HCT116 (cell line): ENCODE results near the gene ADPRS. TPM values are rescaled to one million over a fixed set of nuclear protein-coding genes. Genes with fewer than 3 reads are reported as not detected.

ENCODE experiments used
- ATAC-seq: fragments of 200-7000 bp; cut with Tn5 transposase; 2 replicates; pipeline ENCODE4 v1.9.1; 2020; ENCODE audit warnings: mild to moderate bottlenecking, moderate library complexity
- BruUV-seq: library from RNA; stranded (reverse); fragments of 400-500 nt; replicated peaks from 2 replicates; lab custom pipeline; 2021; lab: Mats Ljungman, UMichigan
- CTCF ChIA-PET: fragments of 300-600 bp; sonication (Branson Sonifier 250); formaldehyde crosslinking; loops from one replicate; lab custom pipeline; 2021; ENCODE audit warnings: antibody characterized with exemption; lab: Charles Lee
- POLR2A ChIA-PET: fragments of 300-600, 350-600 bp; sonication (Branson Sonifier 250); formaldehyde crosslinking; loops from one replicate; lab custom pipeline; 2021; ENCODE audit warnings: antibody characterized with exemption; lab: Charles Lee
- RAD21 ChIA-PET, 2 experiments: fragments of 300-600 bp; sonication (Branson Sonifier 250); formaldehyde crosslinking; loops; one replicate each; lab custom pipeline; 2023; ENCODE audit warnings: low total read pairs in 2 of 2; ENCODE audit not compliant: uncharacterized antibody in 2 of 2, unreplicated experiment in 2 of 2, low non-redundant PET in 1 of 2; lab: Charles Lee
- DNase-seq: peaks from one replicate; pipeline ENCODE4 v3.0.0-alpha.2; 2010; ENCODE audit warnings: low read depth, low spot score
- H2AFZ ChIP-seq: fragments of 200-600 bp; shearing (Covaris generic), sonication (generic); 2 replicates; pipeline ENCODE4 v1.6.1; 2017; ENCODE audit warnings: low read depth, mixed run types, mixed read lengths, antibody characterized with exemption, low read length; ENCODE audit not compliant: poor library complexity, severe bottlenecking
- H3K27ac ChIP-seq: 2 replicates; pipeline ENCODE4 v1.5.1; 2012; ENCODE audit warnings: low read depth, low read length
- H3K27me3 ChIP-seq: fragments of 200-600 bp; sonication (generic); 2 replicates; pipeline ENCODE4 v1.6.1; 2016; ENCODE audit warnings: mixed run types, low read length, mixed read lengths; ENCODE audit not compliant: insufficient read depth
- H3K36me3 ChIP-seq, 2 experiments: fragments of 200-500 bp in 1 of 2; fragments of 200-600 bp in 1 of 2; sonication (Bioruptor generic) in 1 of 2; sonication (generic) in 1 of 2; 2 replicates each; pipeline versions ENCODE4 v1.5.1 to v1.6.1; 2014 to 2016; ENCODE audit warnings: low read length in 2 of 2, inconsistent platforms in 1 of 2, mixed read lengths in 1 of 2, mixed run types in 1 of 2; ENCODE audit not compliant: insufficient read depth in 2 of 2, control insufficient read depth in 1 of 2
- H3K4me1 ChIP-seq, 2 experiments: fragments of 200-600 bp in 1 of 2; sonication (generic) in 1 of 2; 2 replicates each; pipeline versions ENCODE4 v1.5.1 to v1.6.1; 2012 to 2017; ENCODE audit warnings: low read length in 2 of 2, inconsistent platforms in 1 of 2, mild to moderate bottlenecking in 1 of 2, mixed read lengths in 1 of 2, mixed run types in 1 of 2, moderate library complexity in 1 of 2; ENCODE audit not compliant: insufficient read depth in 2 of 2, control insufficient read depth in 1 of 2
- H3K4me2 ChIP-seq: fragments of 200-600 bp; sonication (generic); 2 replicates; pipeline ENCODE4 v1.6.1; 2017; ENCODE audit warnings: mixed run types, low read length, mixed read lengths
- H3K4me3 ChIP-seq, 2 experiments: fragments of 200-600 bp in 1 of 2; sonication (generic) in 1 of 2; replicated peaks in 1 of 2; 2 replicates each; pipeline ENCODE4 v1.5.1; 2011 to 2016; ENCODE audit warnings: low read length in 2 of 2, control low read depth in 1 of 2, low read depth in 1 of 2, mild to moderate bottlenecking in 1 of 2, mixed read lengths in 1 of 2, mixed run types in 1 of 2
- H3K79me2 ChIP-seq: fragments of 200-600 bp; sonication (generic); 2 replicates; pipeline ENCODE4 v1.6.1; 2017; ENCODE audit warnings: mild to moderate bottlenecking, mixed run types, low read length, moderate library complexity, mixed read lengths; ENCODE audit not compliant: insufficient read depth
- H3K9ac ChIP-seq: fragments of 200-600 bp; sonication (generic); 2 replicates; pipeline ENCODE4 v1.6.1; 2016; ENCODE audit warnings: low read length, mixed read lengths
- H3K9me2 ChIP-seq: fragments of 200-600 bp; sonication (generic), shearing (Covaris generic); 2 replicates; pipeline ENCODE4 v1.6.1; 2017; ENCODE audit warnings: mixed run types, mild to moderate bottlenecking, moderate library complexity; ENCODE audit not compliant: insufficient read depth
- H3K9me3 ChIP-seq, 2 experiments: fragments of 200-500 bp in 1 of 2; fragments of 200-600 bp in 1 of 2; sonication (Bioruptor generic) in 1 of 2; sonication (generic) in 1 of 2; 2 replicates each; pipeline ENCODE4 v1.6.1; 2014 to 2017; ENCODE audit warnings: low read length in 2 of 2, mixed read lengths in 2 of 2, inconsistent platforms in 1 of 2, low read depth in 1 of 2, mild to moderate bottlenecking in 1 of 2, mixed run types in 1 of 2, moderate library complexity in 1 of 2; ENCODE audit not compliant: control insufficient read depth in 1 of 2, insufficient read depth in 1 of 2
- H4K20me1 ChIP-seq: fragments of 200-600 bp; sonication (generic), shearing (Covaris generic); 2 replicates; pipeline ENCODE4 v1.6.1; 2017; ENCODE audit warnings: mixed run types, mild to moderate bottlenecking, moderate library complexity; ENCODE audit not compliant: insufficient read depth
- CBX3 ChIP-seq: IDR thresholded peaks from 2 replicates; pipeline ENCODE4 v1.6.1; 2012; ENCODE audit warnings: low read depth
- CEBPB ChIP-seq: IDR thresholded peaks from 2 replicates; pipeline ENCODE4 v1.6.1; 2012; ENCODE audit warnings: low read depth
- EGR1 ChIP-seq: IDR thresholded peaks from 2 replicates; pipeline ENCODE4 v1.6.1; 2012; ENCODE audit warnings: low read depth
- EZH2phosphoT487 ChIP-seq: fragments of 200-600 bp; IDR thresholded peaks from 2 replicates; pipeline ENCODE4 v1.6.1; 2018; ENCODE audit warnings: antibody characterized with exemption, borderline replicate concordance
- JUND ChIP-seq: IDR thresholded peaks from 2 replicates; pipeline ENCODE4 v1.6.1; 2012
- POLR2A ChIP-seq: IDR thresholded peaks from 2 replicates; pipeline ENCODE4 v1.7.0; 2011; ENCODE audit warnings: borderline replicate concordance; ENCODE audit not compliant: insufficient read depth, insufficient read length; ENCODE audit errors: extremely low read depth
- POLR2AphosphoS5 ChIP-seq: IDR thresholded peaks from 2 replicates; pipeline ENCODE4 v1.6.1; 2011; ENCODE audit warnings: mild to moderate bottlenecking, low read depth, low read length, moderate library complexity
- RAD21 ChIP-seq: IDR thresholded peaks from 2 replicates; pipeline ENCODE4 v1.6.1; 2012; ENCODE audit warnings: low read depth, mild to moderate bottlenecking
- SIN3A ChIP-seq: IDR thresholded peaks from 2 replicates; pipeline ENCODE4 v1.6.1; 2012; ENCODE audit warnings: low read depth
- SP1 ChIP-seq: IDR thresholded peaks from 2 replicates; pipeline ENCODE4 v1.6.1; 2012; ENCODE audit warnings: low read depth
- YY1 ChIP-seq: IDR thresholded peaks from 2 replicates; pipeline ENCODE4 v1.6.1; 2011; ENCODE audit warnings: low read length, low read depth, moderate library complexity, mild to moderate bottlenecking; ENCODE audit not compliant: insufficient replicate concordance; ENCODE audit errors: extremely low read depth
- ZFX ChIP-seq: fragments of 450-650 bp; IDR thresholded peaks from 2 replicates; pipeline ENCODE4 v1.6.1; 2017
- ZNF274 ChIP-seq: fragments of 200-500 bp; sonication (Bioruptor generic); IDR thresholded peaks from 2 replicates; pipeline ENCODE4 v1.6.1; 2014; ENCODE audit warnings: mild to moderate bottlenecking, low read depth, low read length, inconsistent platforms
- intact Hi-C: fragments of 100-400 bp; cut with micrococcal nuclease; formaldehyde crosslinking; loops from 2 replicates; pipeline ENCODE4 v1.10.0; 2022
- total RNA-seq: library from RNA; stranded (reverse); gene quantifications from one replicate; pipeline ENCODE4 v1.2.1, GENCODE V29; 2021; ENCODE audit not compliant: unreplicated experiment
- TF ChIP-seq, protein P1 (sequence below), 3 experiments: fragments of 200-600 bp in 1 of 3; sonication (generic) in 1 of 3; IDR thresholded peaks in 2 of 3; conservative IDR thresholded peaks in 1 of 3; 2 replicates each; pipeline ENCODE4 v1.5.1; 2012 to 2017; ENCODE audit warnings: low read depth in 2 of 3, low read length in 2 of 3, antibody characterized with exemption in 1 of 3, borderline replicate concordance in 1 of 3, control low read depth in 1 of 3, mild to moderate bottlenecking in 1 of 3, mixed read lengths in 1 of 3, mixed run types in 1 of 3, moderate library complexity in 1 of 3; ENCODE audit not compliant: insufficient read depth in 1 of 3
- TF ChIP-seq, protein P2 (sequence below): IDR thresholded peaks from 2 replicates; pipeline ENCODE4 v1.6.1; 2012

ADPRS gene
- total RNA-seq, 1 experiment from 2014 or later: 28.2 TPM

- ChIA-PET POLR2A (no interaction called here), CTCF (no interaction called here)
- Histone ChIP-seq H3K9me2 (no peaks in the 10 kb centered on the region), H3K4me1 (no peaks in the 10 kb centered on the region), H4K20me1 (no peaks in the 10 kb centered on the region), H3K9me3 (no peaks in the 10 kb centered on the region)
- ATAC-seq (no peak), DNase-seq (no peak)
- intact Hi-C loops: no loop called here
- no TSS peak for BruUV-seq
- TF ChIP-seq RAD21: no peak
- no peak for TF ChIP-seq CBX3
- no peak for TF ChIP-seq SIN3A
- no peak for TF ChIP-seq POLR2A
- TF ChIP-seq, protein P1, sequence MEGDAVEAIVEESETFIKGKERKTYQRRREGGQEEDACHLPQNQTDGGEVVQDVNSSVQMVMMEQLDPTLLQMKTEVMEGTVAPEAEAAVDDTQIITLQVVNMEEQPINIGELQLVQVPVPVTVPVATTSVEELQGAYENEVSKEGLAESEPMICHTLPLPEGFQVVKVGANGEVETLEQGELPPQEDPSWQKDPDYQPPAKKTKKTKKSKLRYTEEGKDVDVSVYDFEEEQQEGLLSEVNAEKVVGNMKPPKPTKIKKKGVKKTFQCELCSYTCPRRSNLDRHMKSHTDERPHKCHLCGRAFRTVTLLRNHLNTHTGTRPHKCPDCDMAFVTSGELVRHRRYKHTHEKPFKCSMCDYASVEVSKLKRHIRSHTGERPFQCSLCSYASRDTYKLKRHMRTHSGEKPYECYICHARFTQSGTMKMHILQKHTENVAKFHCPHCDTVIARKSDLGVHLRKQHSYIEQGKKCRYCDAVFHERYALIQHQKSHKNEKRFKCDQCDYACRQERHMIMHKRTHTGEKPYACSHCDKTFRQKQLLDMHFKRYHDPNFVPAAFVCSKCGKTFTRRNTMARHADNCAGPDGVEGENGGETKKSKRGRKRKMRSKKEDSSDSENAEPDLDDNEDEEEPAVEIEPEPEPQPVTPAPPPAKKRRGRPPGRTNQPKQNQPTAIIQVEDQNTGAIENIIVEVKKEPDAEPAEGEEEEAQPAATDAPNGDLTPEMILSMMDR (IDR thresholded peaks at IDR 0.05 in 2 of 3, conservative IDR thresholded peaks at IDR 0.05 in 1 of 3; ENCODE audit: borderline replicate concordance in 1 of 3, insufficient read depth in 1 of 3, low read depth in 2 of 3, low read length in 2 of 3): no peak
- no peak for TF ChIP-seq YY1
- no peak for TF ChIP-seq ZFX
- TF ChIP-seq, all 23 proteins: peak for 0
- H3K4me2 ChIP-seq: no peak overlapping the region
- H3K27ac ChIP-seq: no peak overlapping the region
- H3K9ac ChIP-seq: no peak overlapping the region
- no peaks in the 10 kb centered on the region for H3K79me2 ChIP-seq
- H3K27me3 ChIP-seq: no peaks in the 10 kb centered on the region
- H3K4me3 ChIP-seq: no peak overlapping the region
- no peaks in the 10 kb centered on the region for H3K36me3 ChIP-seq
- H2AFZ ChIP-seq: no peak overlapping the region
- RAD21 ChIA-PET: interaction anchor here in 1 of 2 experiments (0.6 kb wide), 1 partner anchor 282 kb away, joined by 6 read pairs; no protein-coding TSS in a partner anchor
Measured at GRCh38 chr1:36116901-36117300, 28.2 kb downstream of the ADPRS start.

DNA sequence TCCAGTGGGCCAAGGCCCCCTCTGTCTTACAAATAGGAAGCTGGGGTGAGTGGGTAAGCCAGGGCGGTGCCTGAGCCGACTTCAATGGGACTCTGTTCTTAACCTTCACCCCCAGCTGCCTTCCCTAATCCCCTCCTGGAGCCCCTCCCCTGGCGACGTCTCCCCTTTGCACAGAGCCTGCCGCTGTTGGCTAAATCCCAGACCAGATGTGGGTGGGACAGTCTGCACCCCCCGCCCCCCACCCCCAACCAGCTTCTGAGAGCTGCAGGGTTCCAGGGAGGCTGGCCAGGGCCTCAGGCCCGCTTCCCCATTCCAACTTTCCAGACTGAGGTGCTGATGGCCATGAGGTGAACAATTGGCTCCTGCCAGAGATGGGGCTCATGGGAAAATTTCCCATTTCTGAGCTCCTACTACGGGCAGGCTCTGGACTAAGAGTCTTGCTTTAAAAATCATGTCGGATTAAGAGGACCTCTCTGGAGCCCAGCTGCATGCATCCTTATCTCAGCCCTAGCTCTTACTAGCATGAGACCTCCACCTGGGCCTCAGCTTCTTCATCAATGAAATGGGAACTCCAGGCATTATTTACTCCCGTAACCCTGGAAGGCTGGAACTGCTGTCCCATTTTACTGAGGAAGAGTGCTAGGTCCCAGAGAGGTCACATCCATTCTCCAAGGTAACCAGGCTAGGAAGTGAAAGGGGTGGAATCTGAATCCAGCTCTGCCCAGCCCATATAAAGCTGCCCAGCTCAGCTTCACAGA, 29.9 kb downstream of the ADPRS start:
- no peaks in the 10 kb centered on the region for H3K36me3 ChIP-seq
- no peaks in the 10 kb centered on the region for H3K79me2 ChIP-seq
- no peak for TF ChIP-seq EZH2phosphoT487
- TF ChIP-seq, protein P1 (IDR thresholded peaks at IDR 0.05 in 2 of 3, conservative IDR thresholded peaks at IDR 0.05 in 1 of 3; ENCODE audit: borderline replicate concordance in 1 of 3, insufficient read depth in 1 of 3, low read depth in 2 of 3, low read length in 2 of 3): no peak
- no peak for TF ChIP-seq EGR1
- no peak for TF ChIP-seq JUND
- no peak for TF ChIP-seq SIN3A
- no peak for TF ChIP-seq RAD21
- no peak for TF ChIP-seq ZNF274
- TF ChIP-seq, protein P2, sequence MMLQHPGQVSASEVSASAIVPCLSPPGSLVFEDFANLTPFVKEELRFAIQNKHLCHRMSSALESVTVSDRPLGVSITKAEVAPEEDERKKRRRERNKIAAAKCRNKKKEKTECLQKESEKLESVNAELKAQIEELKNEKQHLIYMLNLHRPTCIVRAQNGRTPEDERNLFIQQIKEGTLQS: no peak
- no peak for TF ChIP-seq POLR2A
- no peak for TF ChIP-seq CEBPB
- no peak for TF ChIP-seq SP1
- TF ChIP-seq POLR2AphosphoS5: no peak
- no peaks in the 10 kb centered on the region for H3K27me3 ChIP-seq
- POLR2A ChIA-PET: no interaction called here
- no peak overlapping the region for H2AFZ ChIP-seq
- no peak for ATAC-seq
- no peak overlapping the region for H3K27ac ChIP-seq
- CTCF ChIA-PET: no interaction called here
- no peak overlapping the region for H3K4me3 ChIP-seq
- no peak overlapping the region for H3K4me2 ChIP-seq
- RAD21 ChIA-PET: no interaction called here
- BruUV-seq: no TSS peak
- intact Hi-C loops: no loop called here
- H3K9me2 ChIP-seq: no peaks in the 10 kb centered on the region
- no peak overlapping the region for H3K9ac ChIP-seq
- H3K9me3 ChIP-seq: no peaks in the 10 kb centered on the region
- DNase-seq: no peak
- no peaks in the 10 kb centered on the region for H4K20me1 ChIP-seq
- H3K4me1 ChIP-seq: no peaks in the 10 kb centered on the region
